SIG-M5 (cell line): ENCODE measurements around the gene USF2.
"Not testable (repeated sequence)": the region's sequence is repeated elsewhere in the genome, so short reads cannot be mapped to it uniquely, and the experiment has no call there.

Experiments
- DNase-seq: peaks from one replicate; lab custom pipeline; 2025; lab: John Stamatoyannopoulos, UW

The USF2 gene

GRCh38 chr19:35268536-35269437, at the start of gene USF2:
USF2 (plus strand) TSS chr19:35268962; CDS start chr19:35269102, 140 bp downstream.
- no peak for DNase-seq

GRCh38 chr19:35219008-35219407, 49.8 kb upstream of the USF2 start:
- DNase-seq = no peak

DNA sequence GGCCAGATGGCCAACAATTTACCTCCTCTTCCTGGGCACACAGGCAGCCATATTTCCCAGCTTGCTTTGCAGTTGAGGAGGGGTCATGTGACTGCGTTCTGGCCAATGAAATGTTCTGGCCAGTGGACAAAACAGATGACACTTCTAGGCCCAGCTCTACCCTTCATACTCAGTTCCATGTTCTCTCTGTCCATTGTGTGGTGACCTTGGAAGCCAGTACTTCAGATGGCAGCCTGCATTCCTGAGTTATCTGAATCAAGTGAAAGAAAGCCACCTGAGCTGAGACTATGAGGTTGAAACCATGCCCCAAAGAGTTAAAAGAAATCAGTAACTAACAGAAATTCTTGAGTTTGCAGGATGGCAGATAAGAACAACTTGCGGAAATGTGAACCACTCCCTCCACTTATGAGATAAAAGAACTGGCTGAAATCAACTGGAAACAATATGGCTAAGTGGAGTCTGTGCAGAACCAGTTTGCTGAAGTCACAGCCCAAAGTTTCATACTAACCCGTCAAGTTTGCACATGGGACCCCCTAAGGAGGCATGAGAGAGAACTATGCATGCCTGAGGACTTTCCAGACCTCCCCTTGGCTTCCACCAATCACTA, 48.3 kb upstream of the USF2 start:
- no peak for DNase-seq

DNA sequence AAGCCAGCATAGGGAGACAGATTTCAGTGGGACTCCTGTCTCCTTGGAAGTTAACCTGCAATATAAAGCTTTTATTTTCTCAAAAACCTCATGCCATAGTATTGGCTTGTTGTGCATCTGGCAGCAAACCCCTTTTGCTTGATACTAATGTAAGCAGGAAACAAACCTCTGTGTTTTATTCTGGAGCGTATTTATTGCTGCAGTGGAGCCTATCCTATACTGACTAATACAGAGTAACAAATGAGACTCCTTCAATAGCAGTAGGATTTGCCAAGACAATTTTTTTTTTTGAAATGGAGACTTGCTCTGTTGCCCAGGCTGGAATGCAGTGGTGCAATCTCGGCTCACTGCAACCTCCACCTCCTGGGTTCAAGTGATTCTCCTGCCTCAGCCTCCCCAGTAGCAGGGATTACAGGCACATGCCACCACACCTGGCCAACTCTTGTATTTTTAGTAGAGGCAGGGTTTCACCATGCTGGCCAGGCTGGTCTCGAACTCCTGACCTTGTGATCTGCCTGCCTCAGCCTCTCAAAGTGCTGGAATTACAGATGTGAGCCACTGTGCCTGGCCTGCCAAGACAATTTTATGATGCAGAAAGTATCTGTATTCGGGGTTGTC, 47.7 kb upstream of the USF2 start:
- DNase-seq = not testable (repeated sequence)

GRCh38 chr19:35222373-35223015, 46.3 kb upstream of the USF2 start:
- no peak for DNase-seq

DNA sequence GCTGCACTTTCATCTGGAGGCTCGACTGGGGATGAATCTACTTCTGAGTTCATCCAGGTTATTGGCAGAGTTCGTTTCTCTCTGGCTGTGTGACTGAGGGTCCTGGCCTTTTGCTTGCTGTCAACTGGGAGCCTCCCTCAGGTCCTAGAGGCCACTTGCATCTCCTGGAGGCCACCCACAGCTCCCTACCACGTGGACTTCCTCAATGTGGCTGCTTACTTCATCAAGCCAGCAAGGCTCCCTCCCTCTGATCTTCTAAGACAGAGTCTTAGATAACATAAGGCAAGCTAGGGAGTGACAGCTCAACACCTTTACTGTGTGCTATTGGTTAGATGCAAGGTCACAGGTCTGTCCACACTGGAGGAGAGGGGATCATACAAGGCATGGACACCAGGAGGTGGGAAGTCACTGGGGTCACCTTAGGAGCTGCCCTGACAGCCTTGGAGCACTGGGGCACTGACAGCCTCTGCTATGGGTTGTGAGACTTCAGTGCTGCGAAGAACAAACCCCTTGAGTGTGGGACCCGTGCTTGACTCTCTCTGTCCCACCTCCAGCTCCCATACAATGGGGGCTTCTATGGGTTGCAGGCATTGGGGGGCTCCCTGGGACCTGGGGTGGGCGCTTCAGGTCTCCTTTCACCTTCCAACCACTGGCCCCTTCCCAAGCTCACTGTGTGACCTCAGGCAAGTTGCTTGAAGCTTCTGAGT, 45.5 kb upstream of the USF2 start:
- no peak for DNase-seq

GRCh38 chr19:35223862-35224505, 44.8 kb upstream of the USF2 start:
- no peak for DNase-seq

- no peak for DNase-seq
Observed at GRCh38 chr19:35224681-35225571, 43.8 kb upstream of the USF2 start.

- no peak for DNase-seq
Observed at GRCh38 chr19:35225951-35226350, 42.8 kb upstream of the USF2 start.

DNA sequence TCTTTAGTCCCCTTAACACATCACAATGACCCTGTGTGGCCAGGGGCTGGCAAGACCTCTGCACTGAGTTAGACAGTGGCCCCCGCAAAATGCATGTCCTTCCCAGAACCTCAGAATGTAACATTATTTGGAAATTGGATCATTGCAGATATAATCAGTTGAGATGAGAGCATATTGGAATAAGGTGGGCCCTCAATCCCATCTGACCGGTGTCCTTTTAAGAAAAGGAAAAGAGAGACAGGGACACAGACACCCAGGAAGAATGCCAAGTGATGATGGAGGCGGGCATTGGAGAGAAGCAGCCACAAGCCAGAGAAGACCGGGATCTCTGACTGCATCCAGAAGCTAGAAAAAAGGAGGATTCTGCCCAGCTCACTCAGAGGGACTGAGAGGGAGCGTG, 42.0 kb upstream of the USF2 start:
- no peak for DNase-seq

GRCh38 chr19:35228177-35228930, 40.4 kb upstream of the USF2 start, which contains the start of gene FAM187B:
FAM187B (minus strand) TSS chr19:35228739; CDS start chr19:35228680, 59 bp downstream.
- no peak for DNase-seq

DNA sequence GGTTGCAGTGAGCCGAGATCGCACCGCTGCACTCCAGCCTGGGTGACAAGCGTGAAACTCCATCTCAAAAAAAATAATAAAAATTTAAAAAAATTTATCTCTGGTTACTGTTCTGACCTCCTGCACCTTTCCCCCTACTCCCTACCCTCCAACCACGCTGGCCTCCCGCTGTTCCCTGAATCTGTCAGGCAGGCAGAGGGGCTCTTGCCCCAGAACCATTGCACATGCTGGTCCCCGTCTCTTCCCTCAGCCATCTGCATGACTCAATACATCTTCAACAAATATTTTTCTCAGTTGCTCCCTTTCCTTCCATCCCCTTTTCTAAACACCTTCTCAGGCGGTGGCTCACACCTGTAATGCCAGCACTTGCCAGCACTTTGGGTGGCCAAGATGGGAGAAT, 39.2 kb upstream of the USF2 start:
- no peak for DNase-seq

GRCh38 chr19:35231956-35232645, 36.7 kb upstream of the USF2 start:
- DNase-seq = no peak

GRCh38 chr19:35232912-35233311, 35.9 kb upstream of the USF2 start:
- no peak for DNase-seq

DNA sequence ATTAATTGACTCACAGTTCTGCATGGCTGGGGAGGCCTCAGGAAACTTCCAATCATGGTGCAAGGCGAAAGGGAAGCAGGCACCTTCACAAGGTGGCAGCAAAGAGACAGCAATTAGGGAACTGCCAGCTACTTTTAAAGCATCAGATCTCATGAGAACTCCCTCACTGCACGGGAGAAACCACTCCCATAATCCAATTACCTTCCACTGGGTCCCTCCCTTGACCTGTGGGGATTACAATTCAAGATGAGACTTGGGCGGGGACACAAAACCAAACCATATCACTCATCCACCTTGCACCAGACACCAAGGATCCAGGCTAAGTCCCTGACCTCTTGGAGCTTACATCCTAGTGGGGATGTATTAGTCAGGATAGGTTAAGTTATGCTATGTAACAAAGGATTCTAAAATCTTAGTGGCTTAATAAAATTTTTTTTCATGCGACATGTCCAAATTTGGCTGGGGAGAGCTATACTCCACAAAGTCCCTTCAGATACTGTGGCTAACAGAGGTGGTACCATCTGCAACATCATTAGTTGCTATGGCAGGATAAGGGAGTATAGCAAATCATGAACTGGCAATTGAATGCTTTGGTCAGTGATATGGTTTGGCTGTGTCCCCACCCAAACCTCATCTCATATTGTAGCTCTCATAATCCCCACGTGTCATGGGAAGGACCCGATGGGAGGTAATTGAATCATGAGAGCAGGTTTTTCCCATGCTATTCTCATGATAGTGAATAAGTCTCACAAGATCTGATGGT, 31.9 kb upstream of the USF2 start:
- DNase-seq = no peak

DNA sequence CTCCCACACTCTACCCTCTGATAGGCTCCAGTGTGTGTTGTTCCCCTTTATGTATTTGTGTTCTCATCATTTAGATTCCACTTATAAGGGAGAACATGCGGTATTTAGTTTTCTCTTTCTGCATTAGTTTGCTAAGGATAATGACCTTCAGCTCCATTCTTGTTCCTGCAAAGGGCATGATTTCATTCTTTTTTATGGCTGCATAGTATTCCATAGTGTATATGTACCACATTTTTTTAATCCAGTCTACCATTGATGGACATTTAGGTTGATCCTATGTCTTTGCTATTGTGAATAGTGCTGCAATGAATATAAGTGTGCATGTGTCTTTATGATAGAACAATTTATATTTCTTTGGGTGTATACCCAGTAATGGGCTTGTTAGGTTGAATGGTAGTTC, 29.2 kb upstream of the USF2 start:
- not testable (repeated sequence) for DNase-seq

DNA sequence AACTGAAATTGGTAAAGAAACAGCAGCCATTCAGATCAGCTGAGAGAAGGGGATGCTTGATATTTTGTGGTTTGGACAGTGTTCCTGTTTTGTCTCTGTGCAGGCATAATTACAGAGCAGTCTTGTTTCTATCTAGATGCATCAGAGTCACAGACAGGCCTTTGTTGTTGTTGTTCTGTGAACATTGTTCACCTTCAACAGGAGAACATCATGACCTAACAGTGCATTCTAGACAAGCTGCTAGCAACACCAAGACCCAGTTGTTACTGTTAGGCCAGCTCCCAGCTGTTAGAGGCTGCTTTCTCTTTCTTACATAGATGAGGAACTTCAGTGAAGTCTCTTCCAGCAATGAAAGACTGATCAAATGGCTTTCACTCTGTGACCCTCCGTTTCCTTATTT, 28.4 kb upstream of the USF2 start:
- DNase-seq = no peak

- DNase-seq = no peak
Observed at GRCh38 chr19:35241417-35241816, 27.3 kb upstream of the USF2 start.
